H9 (cell line): Measurements from ENCODE around the gene BBS12. TPM values are rescaled to one million over a fixed set of nuclear protein-coding genes. Genes with fewer than 3 reads are reported as not detected.

Experiments used
- DNase-seq: peaks from one replicate; pipeline ENCODE4 v3.0.0-alpha.2; 2017
- H2AFZ ChIP-seq: one replicate; pipeline ENCODE4 v1.6.1; 2013; ENCODE audit warnings: mild to moderate bottlenecking, low read length, control low read depth, moderate library complexity
- H2AK5ac ChIP-seq: 2 replicates; pipeline ENCODE4 v1.6.1; 2013; ENCODE audit warnings: low read length, control low read depth, mixed read lengths; ENCODE audit not compliant: insufficient read length
- H2BK120ac ChIP-seq: one replicate; pipeline ENCODE4 v1.6.1; 2013; ENCODE audit warnings: low read depth, mild to moderate bottlenecking, low read length, control low read depth, inconsistent platforms; ENCODE audit not compliant: poor library complexity, severe bottlenecking
- H2BK12ac ChIP-seq: 2 replicates; pipeline ENCODE4 v1.6.1; 2013; ENCODE audit warnings: low read length, control low read depth, mixed read lengths, low read depth; ENCODE audit not compliant: insufficient read length
- H2BK15ac ChIP-seq: 2 replicates; pipeline ENCODE4 v1.6.1; 2013; ENCODE audit warnings: low read depth, low read length, control low read depth
- H2BK20ac ChIP-seq: one replicate; pipeline ENCODE4 v1.6.1; 2013; ENCODE audit warnings: low read depth, mild to moderate bottlenecking, low read length, control low read depth, inconsistent platforms; ENCODE audit not compliant: poor library complexity, severe bottlenecking
- H2BK5ac ChIP-seq: 2 replicates; pipeline ENCODE4 v1.6.1; 2013; ENCODE audit warnings: low read length, control low read depth, mixed read lengths; ENCODE audit not compliant: insufficient read length
- H3K14ac ChIP-seq: 2 replicates; pipeline ENCODE4 v1.6.1; 2013; ENCODE audit warnings: low read length, control low read depth; ENCODE audit not compliant: insufficient read depth
- H3K18ac ChIP-seq: 2 replicates; pipeline ENCODE4 v1.6.1; 2013; ENCODE audit warnings: low read depth, mild to moderate bottlenecking, mixed read lengths, low read length, control low read depth; ENCODE audit not compliant: insufficient read length
- H3K23ac ChIP-seq: 2 replicates; pipeline ENCODE4 v1.6.1; 2013; ENCODE audit warnings: low read length, control low read depth, mixed read lengths, low read depth; ENCODE audit not compliant: insufficient read length
- H3K23me2 ChIP-seq: 2 replicates; pipeline ENCODE4 v1.6.1; 2013; ENCODE audit warnings: low read depth, mild to moderate bottlenecking, mixed read lengths, low read length, control low read depth; ENCODE audit not compliant: insufficient read length, poor library complexity, severe bottlenecking
- H3K27ac ChIP-seq: 2 replicates; pipeline ENCODE4 v1.5.1; 2013; ENCODE audit warnings: low read length, control low read depth, mixed read lengths, low read depth; ENCODE audit not compliant: insufficient read length
- H3K27me3 ChIP-seq: 2 replicates; pipeline ENCODE4 v1.6.1; 2013; ENCODE audit warnings: low read length, control low read depth, inconsistent platforms; ENCODE audit not compliant: insufficient read depth
- H3K4ac ChIP-seq: 2 replicates; pipeline ENCODE4 v1.6.1; 2013; ENCODE audit warnings: low read depth, mild to moderate bottlenecking, control low read depth, inconsistent platforms, low read length, moderate library complexity
- H3K4me1 ChIP-seq: 2 replicates; pipeline ENCODE4 v1.6.1; 2013; ENCODE audit warnings: low read length, control low read depth, inconsistent platforms; ENCODE audit not compliant: insufficient read depth
- H3K4me2 ChIP-seq: 2 replicates; pipeline ENCODE4 v1.6.1; 2013; ENCODE audit warnings: low read length, control low read depth, mixed read lengths; ENCODE audit not compliant: insufficient read length, insufficient read depth
- H3K56ac ChIP-seq: 2 replicates; pipeline ENCODE4 v1.6.1; 2013; ENCODE audit warnings: low read depth, mild to moderate bottlenecking, mixed read lengths, low read length, control low read depth; ENCODE audit not compliant: insufficient read length
- H3K79me1 ChIP-seq: 2 replicates; pipeline ENCODE4 v1.6.1; 2013; ENCODE audit warnings: low read depth, mild to moderate bottlenecking, moderate library complexity, low read length, control low read depth, inconsistent platforms; ENCODE audit not compliant: insufficient read depth, poor library complexity, severe bottlenecking
- H3K79me2 ChIP-seq: 2 replicates; pipeline ENCODE4 v1.6.1; 2013; ENCODE audit warnings: low read length, control low read depth, inconsistent platforms; ENCODE audit not compliant: insufficient read depth
- H3K9ac ChIP-seq: 2 replicates; pipeline ENCODE4 v1.6.1; 2013; ENCODE audit warnings: low read length, control low read depth, mixed read lengths; ENCODE audit not compliant: insufficient read length; ENCODE audit errors: extremely low read depth
- H3K9me3 ChIP-seq: one replicate; pipeline ENCODE4 v1.6.1; 2013; ENCODE audit warnings: low read depth, low read length, inconsistent platforms; ENCODE audit not compliant: control insufficient read depth
- H3T11ph ChIP-seq: one replicate; pipeline ENCODE4 v1.6.1; 2013; ENCODE audit warnings: mild to moderate bottlenecking, low read length, control low read depth, inconsistent platforms
- H4K20me1 ChIP-seq: one replicate; pipeline ENCODE4 v1.6.1; 2013; ENCODE audit not compliant: control insufficient read depth, insufficient read length, insufficient read depth
- H4K5ac ChIP-seq: 2 replicates; pipeline ENCODE4 v1.6.1; 2013; ENCODE audit warnings: low read depth, mild to moderate bottlenecking, mixed read lengths, low read length, control low read depth; ENCODE audit not compliant: insufficient read length
- H4K8ac ChIP-seq: replicated peaks from 2 replicates; pipeline ENCODE4 v1.6.1; 2013; ENCODE audit warnings: low read length, control low read depth, mixed read lengths, low read depth; ENCODE audit not compliant: insufficient read length
- H4K91ac ChIP-seq: 2 replicates; pipeline ENCODE4 v1.6.1; 2013; ENCODE audit warnings: low read depth, mild to moderate bottlenecking, moderate library complexity, mixed read lengths, low read length, control low read depth; ENCODE audit not compliant: insufficient read length
- H3K27ac Mint-ChIP-seq, 3 experiments: 2 replicates in 2 of 3; 3 replicates in 1 of 3; pipeline ENCODE4 v1.8.0; 2020 to 2021; ENCODE audit warnings: mixed read lengths in 3 of 3, mild to moderate bottlenecking in 1 of 3, moderate library complexity in 1 of 3
- H3K27me3 Mint-ChIP-seq: 2 replicates; pipeline ENCODE4 v1.8.0; 2021; ENCODE audit warnings: low read depth, mild to moderate bottlenecking, moderate library complexity, mixed read lengths
- H3K36me3 Mint-ChIP-seq, 3 experiments: 2 replicates in 2 of 3; 3 replicates in 1 of 3; pipeline ENCODE4 v1.8.0; 2020 to 2021; ENCODE audit warnings: low read depth in 3 of 3, mixed read lengths in 3 of 3; ENCODE audit not compliant: insufficient read depth in 1 of 3
- H3K4me1 Mint-ChIP-seq, 2 experiments: 2 replicates each; pipeline ENCODE4 v1.8.0; 2020; ENCODE audit warnings: mixed read lengths in 2 of 2
- H3K4me3 Mint-ChIP-seq, 2 experiments: 2 replicates in 1 of 2; 3 replicates in 1 of 2; pipeline ENCODE4 v1.8.0; 2020 to 2021; ENCODE audit warnings: mild to moderate bottlenecking in 2 of 2, mixed read lengths in 2 of 2, moderate library complexity in 1 of 2
- H3K9me3 Mint-ChIP-seq, 2 experiments: 2 replicates in 1 of 2; 3 replicates in 1 of 2; pipeline ENCODE4 v1.8.0; 2020; ENCODE audit warnings: mild to moderate bottlenecking in 2 of 2, mixed read lengths in 2 of 2, moderate library complexity in 1 of 2
- total RNA-seq: library from RNA; stranded (reverse); gene quantifications from 2 replicates; pipeline ENCODE4 v1.2.1, GENCODE V29; 2021
- TF ChIP-seq, protein P1 (sequence below): fragments of 200-600 bp; sonication (generic); conservative IDR thresholded peaks from 3 replicates; pipeline ENCODE4 v1.8.0; 2021; ENCODE audit warnings: antibody characterized with exemption, mild to moderate bottlenecking

Gene BBS12
- total RNA-seq, 1 experiment from 2014 or later = 1.2 TPM

DNA sequence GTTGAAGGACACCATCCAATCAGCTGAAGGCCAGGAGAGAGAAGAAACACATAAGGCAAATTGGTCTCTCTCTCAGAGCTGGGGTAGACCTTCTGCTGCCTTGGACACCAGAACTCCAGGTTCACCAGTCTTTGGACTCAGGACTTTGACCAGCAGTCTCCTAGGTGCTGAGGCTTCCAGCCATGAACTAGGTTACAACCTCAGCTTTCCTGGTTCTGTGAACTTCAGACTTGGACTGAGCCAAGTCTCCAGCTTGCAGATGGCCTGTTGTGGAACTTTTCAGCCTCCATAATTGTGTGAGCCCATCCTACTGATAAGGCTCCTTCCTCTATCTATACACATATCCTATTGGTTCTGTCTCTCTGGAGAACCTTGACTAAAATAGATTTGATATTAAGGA is 20.6 kb upstream of the BBS12 start:
- H2BK20ac ChIP-seq = no peak overlapping the region
- H3K4ac ChIP-seq = no peak overlapping the region
- no peak overlapping the region for H2BK12ac ChIP-seq
- H3K27me3 Mint-ChIP-seq = no peaks in the 10 kb centered on the region
- H2BK15ac ChIP-seq = no peak overlapping the region
- no peaks in the 10 kb centered on the region for H3K36me3 Mint-ChIP-seq
- H4K5ac ChIP-seq = no peak overlapping the region
- no peaks in the 10 kb centered on the region for H3K23me2 ChIP-seq
- no peak overlapping the region for H4K91ac ChIP-seq
- no peaks in the 10 kb centered on the region for H4K20me1 ChIP-seq
- no peak overlapping the region for H2AK5ac ChIP-seq
- H2BK5ac ChIP-seq = no peak overlapping the region
- TF ChIP-seq, protein P1, sequence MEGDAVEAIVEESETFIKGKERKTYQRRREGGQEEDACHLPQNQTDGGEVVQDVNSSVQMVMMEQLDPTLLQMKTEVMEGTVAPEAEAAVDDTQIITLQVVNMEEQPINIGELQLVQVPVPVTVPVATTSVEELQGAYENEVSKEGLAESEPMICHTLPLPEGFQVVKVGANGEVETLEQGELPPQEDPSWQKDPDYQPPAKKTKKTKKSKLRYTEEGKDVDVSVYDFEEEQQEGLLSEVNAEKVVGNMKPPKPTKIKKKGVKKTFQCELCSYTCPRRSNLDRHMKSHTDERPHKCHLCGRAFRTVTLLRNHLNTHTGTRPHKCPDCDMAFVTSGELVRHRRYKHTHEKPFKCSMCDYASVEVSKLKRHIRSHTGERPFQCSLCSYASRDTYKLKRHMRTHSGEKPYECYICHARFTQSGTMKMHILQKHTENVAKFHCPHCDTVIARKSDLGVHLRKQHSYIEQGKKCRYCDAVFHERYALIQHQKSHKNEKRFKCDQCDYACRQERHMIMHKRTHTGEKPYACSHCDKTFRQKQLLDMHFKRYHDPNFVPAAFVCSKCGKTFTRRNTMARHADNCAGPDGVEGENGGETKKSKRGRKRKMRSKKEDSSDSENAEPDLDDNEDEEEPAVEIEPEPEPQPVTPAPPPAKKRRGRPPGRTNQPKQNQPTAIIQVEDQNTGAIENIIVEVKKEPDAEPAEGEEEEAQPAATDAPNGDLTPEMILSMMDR = no peak
- no peak overlapping the region for H3K4me2 ChIP-seq
- no peaks in the 10 kb centered on the region for H3K79me1 ChIP-seq
- DNase-seq = no peak
- no peak overlapping the region for H3K56ac ChIP-seq
- no peak overlapping the region for H3K4me3 Mint-ChIP-seq
- no peak overlapping the region for H3K18ac ChIP-seq
- no peak overlapping the region for H3T11ph ChIP-seq
- no peaks in the 10 kb centered on the region for H3K4me1 ChIP-seq
- H3K23ac ChIP-seq = no peak overlapping the region
- H3K27me3 ChIP-seq = no peaks in the 10 kb centered on the region
- no peak overlapping the region for H2AFZ ChIP-seq
- H3K9me3 Mint-ChIP-seq = no peaks in the 10 kb centered on the region
- H2BK120ac ChIP-seq = no peak overlapping the region
- H3K9me3 ChIP-seq = no peaks in the 10 kb centered on the region
- no peak overlapping the region for H4K8ac ChIP-seq
- no peak overlapping the region; a peak in 1 of 7 replicates for H3K27ac Mint-ChIP-seq
- H3K79me2 ChIP-seq = no peaks in the 10 kb centered on the region
- no peak overlapping the region for H3K14ac ChIP-seq
- H3K9ac ChIP-seq = no peak overlapping the region
- H3K4me1 Mint-ChIP-seq = peaks cover 3% of the 10 kb centered on the region in 2 experiments; a peak in 3 of 4 replicates
- no peak overlapping the region for H3K27ac ChIP-seq
